SK-N-MC (cell line): ENCODE data around the gene DNTTIP2.

Experiments used
- DNase-seq: peaks from one replicate; pipeline ENCODE4 v3.0.0-alpha.2; 2011; ENCODE audit warnings: low read depth, low spot score
- H3K27ac ChIP-seq: fragments of 200-600 bp; sonication (generic); 2 replicates; pipeline ENCODE4 v1.5.1; 2016; ENCODE audit warnings: mixed run types
- H3K36me3 ChIP-seq: fragments of 200-600 bp; sonication (generic); 2 replicates; pipeline ENCODE4 v1.6.1; 2017; ENCODE audit warnings: antibody characterized with exemption, low read length, mixed read lengths; ENCODE audit not compliant: insufficient read depth
- H3K4me3 ChIP-seq: fragments of 200-600 bp; sonication (generic); 2 replicates; pipeline ENCODE4 v1.5.1; 2016
- H3K9ac ChIP-seq: fragments of 200-600 bp; sonication (generic); 2 replicates; pipeline ENCODE4 v1.8.0; 2017; ENCODE audit warnings: mixed run types, mixed read lengths; ENCODE audit not compliant: insufficient read length
- H3K9me3 ChIP-seq: fragments of 200-600 bp; sonication (generic); 2 replicates; pipeline ENCODE4 v1.6.1; 2017; ENCODE audit warnings: low read depth, mild to moderate bottlenecking, antibody characterized with exemption, low read length, moderate library complexity, mixed read lengths
- EZH2 ChIP-seq: fragments of 200-600 bp; sonication (generic); IDR thresholded peaks from one replicate; pipeline ENCODE4 v1.6.1; 2017; ENCODE audit warnings: antibody characterized with exemption
- FOXP2 ChIP-seq: optimal IDR thresholded peaks from 2 replicates; pipeline ENCODE3; 2011; ENCODE audit warnings: mild to moderate bottlenecking, moderate library complexity; ENCODE audit not compliant: insufficient read depth; ENCODE audit errors: extremely low read length, control extremely low read depth
- POLR2AphosphoS5 ChIP-seq: IDR thresholded peaks from 2 replicates; pipeline ENCODE4 v1.6.1; 2012; ENCODE audit warnings: mild to moderate bottlenecking, low read depth, low read length, borderline replicate concordance

The DNTTIP2 gene

GRCh38 chr1:93829061-93829460 is 49.9 kb downstream of the DNTTIP2 start:
- TF ChIP-seq EZH2 (no peak), FOXP2 (no peak), POLR2AphosphoS5 (no peak)

GRCh38 chr1:93828367-93828755 is 50.6 kb downstream of the DNTTIP2 start:
- TF ChIP-seq POLR2AphosphoS5 = no peak
- no peak for TF ChIP-seq EZH2
- no peak for TF ChIP-seq FOXP2
- Histone ChIP-seq H3K4me3 (no peak overlapping the region), H3K36me3 (no peaks in the 10 kb centered on the region), H3K9me3 (no peaks in the 10 kb centered on the region), H3K27ac (no peak overlapping the region), H3K9ac (no peak overlapping the region)
- DNase-seq = no peak

More at GRCh38 chr1:93829061-93829460, 49.9 kb downstream of the DNTTIP2 start:
- H3K36me3 ChIP-seq = no peaks in the 10 kb centered on the region
- H3K27ac ChIP-seq = no peak overlapping the region
- no peak overlapping the region for H3K4me3 ChIP-seq
- no peak for DNase-seq
- no peaks in the 10 kb centered on the region for H3K9me3 ChIP-seq
- no peak overlapping the region for H3K9ac ChIP-seq

- Histone ChIP-seq H3K9me3 (no peaks in the 10 kb centered on the region), H3K4me3 (no peak overlapping the region), H3K27ac (no peak overlapping the region), H3K36me3 (no peaks in the 10 kb centered on the region), H3K9ac (no peak overlapping the region)
- TF ChIP-seq FOXP2 (no peak), POLR2AphosphoS5 (no peak), EZH2 (no peak)
- no peak for DNase-seq
Observed at GRCh38 chr1:93827633-93828366, 51.2 kb downstream of the DNTTIP2 start.

- Histone ChIP-seq H3K27ac (no peak overlapping the region), H3K36me3 (no peaks in the 10 kb centered on the region)
- no peak for DNase-seq
Observed at GRCh38 chr1:93827128-93827527, 51.9 kb downstream of the DNTTIP2 start.

GRCh38 chr1:93824834-93825233 is 54.2 kb downstream of the DNTTIP2 start:
- Histone ChIP-seq H3K9me3 (no peaks in the 10 kb centered on the region), H3K4me3 (no peak overlapping the region), H3K27ac (no peak overlapping the region), H3K36me3 (no peaks in the 10 kb centered on the region), H3K9ac (no peak overlapping the region)
- TF ChIP-seq EZH2 = no peak
- no peak for TF ChIP-seq POLR2AphosphoS5
- no peak for TF ChIP-seq FOXP2
- DNase-seq = no peak

More at GRCh38 chr1:93827128-93827527, 51.9 kb downstream of the DNTTIP2 start:
- TF ChIP-seq EZH2 = no peak
- no peak for TF ChIP-seq POLR2AphosphoS5
- TF ChIP-seq FOXP2 = no peak
- Histone ChIP-seq H3K9ac (no peak overlapping the region), H3K4me3 (no peak overlapping the region), H3K9me3 (no peaks in the 10 kb centered on the region)

GRCh38 chr1:93822730-93823425 is 56.1 kb downstream of the DNTTIP2 start:
- H3K9ac ChIP-seq = no peak overlapping the region
- DNase-seq = no peak
- no peaks in the 10 kb centered on the region for H3K36me3 ChIP-seq

GRCh38 chr1:93821423-93822144 is 57.4 kb downstream of the DNTTIP2 start:
- Histone ChIP-seq H3K9ac (no peak overlapping the region), H3K9me3 (no peaks in the 10 kb centered on the region)
- no peak for TF ChIP-seq EZH2
- TF ChIP-seq POLR2AphosphoS5 = no peak
- no peak for TF ChIP-seq FOXP2

More at GRCh38 chr1:93822730-93823425, 56.1 kb downstream of the DNTTIP2 start:
- H3K4me3 ChIP-seq = no peak overlapping the region
- no peaks in the 10 kb centered on the region for H3K9me3 ChIP-seq
- TF ChIP-seq EZH2 = no peak
- TF ChIP-seq FOXP2 = no peak
- TF ChIP-seq POLR2AphosphoS5 = no peak
- no peak overlapping the region for H3K27ac ChIP-seq

More at GRCh38 chr1:93821423-93822144, 57.4 kb downstream of the DNTTIP2 start:
- no peak overlapping the region for H3K27ac ChIP-seq
- DNase-seq = no peak
- no peak overlapping the region for H3K4me3 ChIP-seq
- no peaks in the 10 kb centered on the region for H3K36me3 ChIP-seq
